IMR-90 (cell line): Measurements from ENCODE around the gene NOXA1. TPM values are rescaled to one million over a fixed set of nuclear protein-coding genes. Genes with fewer than 3 reads are reported as not detected.

Experiments
- ATAC-seq: fragments of 200-7000 bp; cut with Tn5 transposase; 2 replicates; pipeline ENCODE4 v1.9.1; 2020; ENCODE audit warnings: low read depth, mild to moderate bottlenecking, moderate library complexity
- BruUV-seq: library from RNA; stranded (reverse); fragments of 400-500 nt; replicated peaks from 2 replicates; lab custom pipeline; 2021; lab: Mats Ljungman, UMichigan
- CTCF ChIA-PET: fragments of 300-600 bp; formaldehyde crosslinking; extraction: SDS; loops from one replicate; lab custom pipeline; 2021; ENCODE audit warnings: antibody characterized with exemption; lab: Yijun Ruan, JAX
- POLR2A ChIA-PET: fragments of 300-600 bp; sonication (Branson Sonifier 250); formaldehyde crosslinking; loops from one replicate; lab custom pipeline; 2022; ENCODE audit warnings: antibody characterized with exemption; ENCODE audit not compliant: unreplicated experiment; lab: Charles Lee
- DNase-seq: peaks from one replicate; pipeline ENCODE4 v3.0.0; 2013
- H2AFZ ChIP-seq: replicated peaks from 2 replicates; pipeline ENCODE3; 2013; ENCODE audit warnings: low read length, mild to moderate bottlenecking; ENCODE audit not compliant: poor library complexity
- H2AK5ac ChIP-seq: 2 replicates; pipeline ENCODE4 v1.6.1; 2013; ENCODE audit warnings: low read depth, low read length, inconsistent platforms
- H2AK9ac ChIP-seq: replicated peaks from 2 replicates; pipeline ENCODE3; 2013; ENCODE audit warnings: mild to moderate bottlenecking, low read depth, low read length, moderate library complexity; ENCODE audit not compliant: poor library complexity
- H2BK120ac ChIP-seq: 2 replicates; pipeline ENCODE4 v1.6.1; 2013; ENCODE audit warnings: low read depth, low read length, inconsistent platforms
- H2BK15ac ChIP-seq: 3 replicates; pipeline ENCODE4 v1.6.1; 2013; ENCODE audit warnings: low read depth, low read length, inconsistent platforms
- H2BK20ac ChIP-seq: 2 replicates; pipeline ENCODE4 v1.6.1; 2013; ENCODE audit warnings: low read depth, mild to moderate bottlenecking, inconsistent platforms, low read length, moderate library complexity
- H2BK5ac ChIP-seq: 2 replicates; pipeline ENCODE4 v1.6.1; 2013; ENCODE audit warnings: mild to moderate bottlenecking, low read depth, low read length, inconsistent platforms; ENCODE audit not compliant: poor library complexity, severe bottlenecking
- H3K14ac ChIP-seq: replicated peaks from 2 replicates; pipeline ENCODE4 v1.6.1; 2013; ENCODE audit warnings: low read depth, low read length, inconsistent platforms
- H3K18ac ChIP-seq: 2 replicates; pipeline ENCODE4 v1.6.1; 2013; ENCODE audit warnings: low read depth, low read length, control low read depth
- H3K23ac ChIP-seq: 2 replicates; pipeline ENCODE4 v1.6.1; 2013; ENCODE audit warnings: low read depth, low read length, inconsistent platforms
- H3K27ac ChIP-seq: 2 replicates; pipeline ENCODE4 v1.5.1; 2013; ENCODE audit warnings: mild to moderate bottlenecking, control low read depth, low read length; ENCODE audit not compliant: insufficient read depth
- H3K27me3 ChIP-seq: 2 replicates; pipeline ENCODE4 v1.6.1; 2013; ENCODE audit warnings: low read length; ENCODE audit not compliant: control insufficient read depth, insufficient read depth
- H3K36me3 ChIP-seq: 2 replicates; pipeline ENCODE4 v1.6.1; 2013; ENCODE audit warnings: low read length, mixed read lengths; ENCODE audit not compliant: control insufficient read depth, insufficient read depth
- H3K4ac ChIP-seq: 2 replicates; pipeline ENCODE4 v1.6.1; 2013; ENCODE audit warnings: low read depth, low read length, inconsistent platforms
- H3K4me1 ChIP-seq: 2 replicates; pipeline ENCODE4 v1.6.1; 2013; ENCODE audit warnings: low read length, mixed read lengths; ENCODE audit not compliant: control insufficient read depth, insufficient read depth
- H3K4me2 ChIP-seq: 2 replicates; pipeline ENCODE4 v1.6.1; 2013; ENCODE audit warnings: low read depth, mild to moderate bottlenecking, control low read depth, low read length, moderate library complexity
- H3K4me3 ChIP-seq: 2 replicates; pipeline ENCODE4 v1.5.1; 2013; ENCODE audit warnings: low read depth, mild to moderate bottlenecking, control low read depth, low read length, moderate library complexity; ENCODE audit not compliant: insufficient read depth
- H3K56ac ChIP-seq: 2 replicates; pipeline ENCODE4 v1.6.1; 2013; ENCODE audit warnings: low read length, inconsistent platforms; ENCODE audit not compliant: insufficient read depth; ENCODE audit errors: extremely low read depth
- H3K79me1 ChIP-seq, 2 experiments: 2 replicates each; pipeline ENCODE4 v1.6.1; 2013; ENCODE audit warnings: low read length in 2 of 2, inconsistent platforms in 1 of 2, low read depth in 1 of 2
- H3K9ac ChIP-seq: 2 replicates; pipeline ENCODE4 v1.6.1; 2013; ENCODE audit warnings: low read depth, low read length, control low read depth
- H3K9me1 ChIP-seq: 2 replicates; pipeline ENCODE4 v1.6.1; 2013; ENCODE audit warnings: low read length, inconsistent platforms; ENCODE audit not compliant: insufficient read depth
- H3K9me3 ChIP-seq: 2 replicates; pipeline ENCODE4 v1.6.1; 2013; ENCODE audit warnings: low read length; ENCODE audit not compliant: control insufficient read depth, insufficient read depth
- H4K20me1 ChIP-seq: 2 replicates; pipeline ENCODE4 v1.6.1; 2013; ENCODE audit warnings: low read length, inconsistent platforms; ENCODE audit not compliant: insufficient read depth
- H4K5ac ChIP-seq: 2 replicates; pipeline ENCODE4 v1.6.1; 2013; ENCODE audit warnings: mild to moderate bottlenecking, low read depth, low read length, control low read depth
- H4K8ac ChIP-seq, 2 experiments: 2 replicates each; pipeline ENCODE4 v1.6.1; 2013; ENCODE audit warnings: low read depth in 2 of 2, low read length in 2 of 2, control low read depth in 1 of 2, inconsistent platforms in 1 of 2
- H4K91ac ChIP-seq: 2 replicates; pipeline ENCODE4 v1.6.1; 2013; ENCODE audit warnings: low read depth, low read length, inconsistent platforms; ENCODE audit not compliant: insufficient read depth
- RAD21 ChIP-seq: IDR thresholded peaks from 2 replicates; pipeline ENCODE4 v1.6.1; 2012; ENCODE audit warnings: low read length, improper control_type of control experiment
- SMC3 ChIP-seq: fragments of 150-350 bp; IDR thresholded peaks from 2 replicates; pipeline ENCODE4 v1.6.1; 2016; ENCODE audit warnings: low read depth, mild to moderate bottlenecking, antibody characterized with exemption, low read length, moderate library complexity
- WGBS, 2 experiments: methylation state at CpG; one replicate each; pipeline versions ENCODE4 v1.1.5 to v1.1.7; 2013; ENCODE audit warnings: missing lambda C conversion rate in 2 of 2; ENCODE audit not compliant: insufficient read length in 1 of 2; ENCODE audit errors: extremely low coverage in 2 of 2; 5-methylcytosine and 5-hydroxymethylcytosine counted together
- dilution Hi-C: fragments of 300-500 bp; cut with HindIII; formaldehyde crosslinking; loops from one replicate; pipeline ENCODE4 v1.14.3; 2018; ENCODE audit warnings: low sequenced_read_pairs; ENCODE audit not compliant: unreplicated experiment
- in situ Hi-C: fragments of 300-500 bp; cut with MboI; formaldehyde crosslinking; loops from 3 replicates; pipeline ENCODE4 v1.14.3; 2019; ENCODE audit warnings: low sequenced_read_pairs, inconsistent platforms, mixed read lengths
- intact Hi-C: fragments of 100-400 bp; cut with micrococcal nuclease; formaldehyde crosslinking; loops from 2 replicates; pipeline ENCODE4 v1.10.0; 2022
- polyA plus RNA-seq, 3 experiments: library from polyadenylated mRNA; depleted of rRNA; stranded (reverse); fragments of >200 nt; gene quantifications; 2 replicates each; pipeline ENCODE4 v1.2.3, GENCODE V29; 2012; ENCODE audit warnings: low replicate concordance in 1 of 3
- total RNA-seq: library from RNA; depleted of rRNA; stranded (reverse); fragments of >200 nt; gene quantifications from 2 replicates; pipeline ENCODE4 v1.2.3, GENCODE V29; 2012

NOXA1 gene
- total and polyA plus RNA-seq, 2 of the 4 experiments (the other 2 are of a cell fraction): 0.17 TPM; not detected in 1

GRCh38 chr9:137398561-137399468, 24.4 kb upstream of the NOXA1 start:
- no peak for TF ChIP-seq SMC3
- TF ChIP-seq RAD21: no peak
- in situ Hi-C loops: no loop called here
- no peak overlapping the region for H3K56ac ChIP-seq
- H2BK120ac ChIP-seq: no peak overlapping the region
- no peak overlapping the region for H3K14ac ChIP-seq
- intact Hi-C loops: no loop called here
- dilution Hi-C loops: no loop called here
- H3K9ac ChIP-seq: no peak overlapping the region
- 0 out of 2 replicates have a peak, but pooled peaks cover 3% of the 10 kb centered on the region for H3K9me1 ChIP-seq
- no peak overlapping the region for H2AFZ ChIP-seq
- H3K27ac ChIP-seq: no peak overlapping the region
- no peak overlapping the region for H2BK20ac ChIP-seq
- H3K18ac ChIP-seq: no peak overlapping the region
- no peak overlapping the region for H2BK15ac ChIP-seq
- DNase-seq (no peak), ATAC-seq (no peak)
- CTCF ChIA-PET: no interaction called here
- no peaks in the 10 kb centered on the region; the same call in 1 of the 2 replicates for H4K20me1 ChIP-seq
- H4K91ac ChIP-seq: no peak overlapping the region
- peaks cover 7% of the 10 kb centered on the region for H3K4me1 ChIP-seq
- 94% methylated on average over 51 of the region's 60 CpGs; no CpG with 5 or more reads in 1 of the 2 experiments for WGBS, 2 experiments
- no peak overlapping the region for H4K5ac ChIP-seq
- no peak overlapping the region for H2BK5ac ChIP-seq
- H2AK9ac ChIP-seq: no peak overlapping the region
- no peak overlapping the region for H3K4ac ChIP-seq
- no peaks in the 10 kb centered on the region for H3K9me3 ChIP-seq
- no peaks in the 10 kb centered on the region for H3K27me3 ChIP-seq
- H4K8ac ChIP-seq: no peak overlapping the region
- POLR2A ChIA-PET: no interaction called here
- no TSS peak for BruUV-seq
- H2AK5ac ChIP-seq: peak overlapping the region; percentile 9; the same call in 1 of the 2 replicates
- no peaks in the 10 kb centered on the region for H3K36me3 ChIP-seq
- no peak overlapping the region for H3K4me3 ChIP-seq
- H3K79me1 ChIP-seq: no peaks in the 10 kb centered on the region; a peak in 1 of 4 replicates
- no peak overlapping the region for H3K23ac ChIP-seq
- H3K4me2 ChIP-seq: no peak overlapping the region
